NOMO-1 (cell line): ENCODE results near the gene NAXD.
"Not testable (repeated sequence)": the region's sequence is repeated elsewhere in the genome, so short reads cannot be mapped to it uniquely, and the experiment has no call there.

Experiments
- DNase-seq, 2 experiments: peaks; one replicate each; lab custom pipeline; 2025; ENCODE audit not compliant: unreplicated experiment in 2 of 2; lab: John Stamatoyannopoulos, UW

NAXD gene

DNA sequence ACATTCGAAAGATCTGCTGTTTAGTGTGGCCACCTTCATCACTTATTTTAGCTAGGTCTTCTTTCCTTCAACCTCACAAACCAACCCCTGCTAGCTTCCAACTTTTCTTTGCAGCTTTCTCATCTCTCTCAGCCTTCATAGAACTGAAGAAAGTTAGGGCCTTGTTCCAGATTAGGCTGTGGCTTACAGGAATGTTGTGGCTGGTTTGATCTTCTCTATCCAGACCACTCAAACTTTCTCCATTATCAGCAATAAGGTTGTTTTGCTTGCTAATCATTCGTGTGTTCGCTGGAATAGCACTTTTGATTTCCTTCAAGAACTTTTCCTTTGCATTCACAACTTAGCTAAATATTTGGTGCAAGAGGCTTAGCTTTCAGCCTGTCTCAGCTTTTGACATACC lies 45.9 kb downstream of the NAXD start:
- DNase-seq, result no peak

DNA sequence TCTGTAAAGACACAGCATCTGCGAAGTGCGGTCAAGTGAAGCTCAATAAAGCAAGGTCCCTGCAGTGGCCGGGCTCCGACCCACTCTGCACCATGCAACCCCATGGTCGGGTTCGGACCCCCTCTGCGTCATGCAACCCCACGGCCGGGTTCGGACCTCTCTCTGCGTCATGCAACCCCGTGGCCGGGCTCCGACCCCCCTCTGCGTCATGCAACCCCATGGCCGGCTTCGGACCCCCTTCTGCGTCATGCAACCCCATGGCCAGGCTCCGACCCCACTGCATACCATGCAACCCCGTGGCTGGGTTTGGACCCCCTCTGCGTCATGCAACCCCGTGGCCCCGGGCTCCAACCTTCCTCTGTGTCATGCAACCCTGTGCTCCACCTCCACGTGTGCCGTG lies 46.7 kb downstream of the NAXD start:
- no peak for DNase-seq

DNA sequence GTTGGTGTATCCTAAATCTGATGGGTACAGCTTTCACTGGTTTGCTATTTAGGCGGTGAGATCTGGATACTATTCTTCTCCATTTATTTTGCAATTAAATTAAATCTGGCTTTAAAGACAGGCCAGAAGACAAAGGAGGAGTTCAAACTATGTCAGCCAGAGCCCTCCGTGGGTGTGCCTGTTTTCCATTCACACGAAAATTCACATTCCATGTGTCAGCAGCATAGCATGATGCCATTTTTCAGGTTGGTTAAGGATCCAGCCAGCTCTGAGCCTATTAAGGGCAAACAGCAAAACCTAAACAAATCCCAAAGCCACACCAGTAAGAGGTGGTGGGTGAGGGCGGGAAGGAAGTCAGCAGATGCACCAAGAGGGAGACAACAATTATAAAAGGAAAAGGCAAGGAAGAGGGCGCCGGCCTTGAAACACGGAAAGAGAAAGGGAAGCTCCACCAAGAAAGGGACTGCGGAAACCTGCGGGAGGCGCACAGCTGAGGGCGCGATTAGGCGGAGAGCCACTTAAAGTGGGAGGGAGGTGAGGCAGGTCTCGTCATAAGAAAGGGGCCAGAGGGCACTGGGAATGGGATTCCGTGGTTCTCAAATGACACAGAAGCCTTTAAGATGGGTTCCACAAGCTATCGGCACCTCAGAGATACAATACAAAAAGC lies 47.6 kb downstream of the NAXD start:
- DNase-seq, result no peak

DNA sequence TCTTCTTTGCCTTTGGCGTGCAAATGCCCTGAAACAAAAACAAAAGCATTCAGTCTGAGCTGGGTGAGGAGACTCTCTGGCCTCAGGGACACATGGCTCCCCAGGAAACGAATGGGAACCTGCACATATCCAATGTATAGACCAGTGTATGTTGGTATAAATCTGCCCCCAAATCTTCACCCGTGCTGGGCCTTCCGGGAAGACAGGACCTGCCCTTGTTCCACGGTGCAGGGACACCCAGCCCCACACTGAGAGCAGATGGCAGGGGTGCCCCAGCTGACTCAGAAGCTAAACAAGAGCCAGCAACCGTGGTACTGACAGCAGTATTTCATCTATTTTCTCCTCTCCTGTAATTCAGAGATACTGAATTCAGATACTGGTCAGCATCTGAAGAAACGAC lies 48.1 kb downstream of the NAXD start:
- no peak for DNase-seq

DNA sequence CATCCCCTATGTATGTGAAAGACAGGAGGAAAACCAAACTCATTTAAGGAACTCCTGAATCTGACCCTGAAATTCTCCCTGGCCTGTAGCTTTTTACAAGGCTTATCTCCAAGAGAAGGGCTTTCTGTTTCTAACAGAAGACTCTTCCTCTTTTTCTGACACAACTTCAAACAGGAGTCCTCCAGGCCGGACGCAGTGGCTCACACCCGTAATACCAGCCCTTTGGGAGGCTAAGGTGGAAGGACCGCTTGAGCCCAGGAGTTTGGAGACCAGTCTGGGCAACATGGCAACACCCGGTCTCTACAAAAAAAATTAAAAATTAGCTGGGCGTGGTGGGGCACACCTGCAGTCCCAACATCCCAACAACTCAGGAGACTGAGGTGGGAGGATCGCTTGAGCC lies 48.7 kb downstream of the NAXD start:
- no peak for DNase-seq

DNA sequence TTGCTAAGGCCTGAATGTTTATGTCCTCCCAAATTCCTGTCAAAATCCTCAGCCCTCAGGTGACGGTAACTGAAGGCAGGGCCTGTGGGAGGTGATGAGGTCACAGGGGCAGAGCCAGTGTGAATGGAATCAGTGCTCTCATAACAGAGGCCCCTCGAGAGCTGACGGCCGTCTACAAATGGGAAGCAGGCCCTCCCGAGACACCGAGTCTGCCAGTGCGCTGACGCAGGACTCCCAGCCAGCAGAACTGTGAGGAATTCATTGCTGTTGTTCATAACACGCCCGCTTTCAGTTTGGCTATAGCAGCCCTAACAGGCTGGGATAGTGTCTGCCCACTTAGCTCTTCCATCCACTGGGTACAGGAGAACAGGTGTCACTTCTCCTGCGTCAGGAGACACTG lies 49.3 kb downstream of the NAXD start:
- no peak for DNase-seq

DNA sequence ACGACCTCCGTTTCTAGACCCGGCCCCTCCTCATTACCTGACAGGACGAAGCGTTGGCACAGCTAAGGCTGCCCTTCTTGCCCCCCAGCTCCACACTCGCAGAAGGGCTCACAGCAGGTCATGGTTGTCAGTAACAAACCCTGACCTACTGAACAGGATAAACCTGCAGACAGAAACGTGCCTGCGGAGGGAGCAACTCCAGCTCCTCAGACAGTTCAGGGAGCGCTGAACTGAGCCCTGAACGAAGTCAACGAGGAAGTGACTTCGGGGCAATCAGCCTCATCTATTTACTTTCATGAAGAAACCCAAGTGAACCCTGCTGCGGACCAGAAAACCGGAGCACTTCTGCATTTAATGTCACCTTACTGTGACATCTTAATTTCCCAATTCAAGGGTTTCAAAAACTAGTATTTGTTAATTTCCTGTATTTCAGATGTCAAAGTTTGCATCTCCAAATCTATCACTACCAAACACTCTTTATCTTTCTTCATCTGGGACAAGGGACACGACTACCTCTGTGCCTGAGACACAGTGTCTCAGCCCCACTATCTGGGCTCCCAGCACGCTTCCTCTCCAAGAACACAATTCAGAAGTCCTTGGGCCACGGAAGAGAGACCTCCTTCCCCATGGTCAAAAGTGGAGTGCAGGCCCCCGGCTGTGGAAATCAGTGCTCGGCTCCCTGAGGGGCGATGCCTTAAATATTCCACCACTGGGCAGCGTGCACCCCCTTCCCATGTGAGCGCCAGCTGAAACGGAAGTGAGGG lies 50.3 kb downstream of the NAXD start:
- DNase-seq, result peak; percentile 71 to 93

DNA sequence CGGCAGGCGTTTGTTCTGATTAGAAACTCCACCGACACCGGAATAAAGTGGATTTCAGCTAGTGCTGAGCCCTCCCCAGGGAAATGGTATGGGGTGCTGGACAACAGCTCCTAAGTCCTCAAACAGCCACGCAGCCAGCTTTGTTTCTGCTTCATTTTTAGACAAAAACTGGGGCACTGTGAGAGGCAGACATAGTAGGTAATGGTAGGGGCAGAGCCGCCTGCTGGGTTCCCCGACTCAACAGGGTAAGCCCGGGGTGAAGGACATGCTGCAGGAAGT lies 50.8 kb downstream of the NAXD start:
- no peak for DNase-seq

DNA sequence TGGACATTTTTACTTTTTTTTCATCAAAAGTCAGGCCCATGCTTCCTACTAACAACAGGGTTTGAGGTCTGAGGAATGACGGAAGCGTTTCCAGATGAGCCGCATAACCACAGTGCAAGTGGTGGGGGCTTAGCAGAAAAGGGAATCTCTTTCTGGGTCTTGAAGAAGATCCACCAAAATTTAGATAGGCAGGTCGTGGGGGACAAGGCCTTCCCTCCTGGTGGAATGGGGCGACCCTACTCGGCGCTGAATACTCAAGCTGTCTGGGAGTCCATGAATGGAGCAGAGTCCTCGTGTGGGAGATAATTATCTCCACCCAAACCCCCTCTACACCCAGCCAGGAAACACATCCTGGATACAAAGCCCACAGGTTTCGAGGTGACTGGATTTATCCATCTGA lies 53.7 kb downstream of the NAXD start:
- no peak for DNase-seq

DNA sequence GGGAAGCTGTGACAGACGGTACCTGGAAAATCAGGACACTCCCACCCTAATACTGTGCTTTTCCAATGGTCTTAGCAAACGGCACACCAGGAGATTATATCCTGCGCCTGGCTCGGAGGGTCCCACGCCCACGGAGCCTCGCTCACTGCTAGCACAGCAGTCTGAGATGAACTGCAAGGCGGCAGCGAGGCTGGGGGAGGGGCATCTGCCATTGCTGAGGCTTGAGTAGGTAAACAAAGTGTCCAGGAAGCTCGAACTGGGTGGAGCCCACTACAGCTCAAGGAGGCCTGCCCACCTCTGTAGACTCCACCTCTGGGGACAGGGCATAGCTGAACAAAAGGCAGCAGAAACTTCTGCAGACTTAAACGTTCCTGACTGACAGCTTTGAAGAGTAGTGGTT lies 54.5 kb downstream of the NAXD start:
- DNase-seq, result not testable (repeated sequence)

DNA sequence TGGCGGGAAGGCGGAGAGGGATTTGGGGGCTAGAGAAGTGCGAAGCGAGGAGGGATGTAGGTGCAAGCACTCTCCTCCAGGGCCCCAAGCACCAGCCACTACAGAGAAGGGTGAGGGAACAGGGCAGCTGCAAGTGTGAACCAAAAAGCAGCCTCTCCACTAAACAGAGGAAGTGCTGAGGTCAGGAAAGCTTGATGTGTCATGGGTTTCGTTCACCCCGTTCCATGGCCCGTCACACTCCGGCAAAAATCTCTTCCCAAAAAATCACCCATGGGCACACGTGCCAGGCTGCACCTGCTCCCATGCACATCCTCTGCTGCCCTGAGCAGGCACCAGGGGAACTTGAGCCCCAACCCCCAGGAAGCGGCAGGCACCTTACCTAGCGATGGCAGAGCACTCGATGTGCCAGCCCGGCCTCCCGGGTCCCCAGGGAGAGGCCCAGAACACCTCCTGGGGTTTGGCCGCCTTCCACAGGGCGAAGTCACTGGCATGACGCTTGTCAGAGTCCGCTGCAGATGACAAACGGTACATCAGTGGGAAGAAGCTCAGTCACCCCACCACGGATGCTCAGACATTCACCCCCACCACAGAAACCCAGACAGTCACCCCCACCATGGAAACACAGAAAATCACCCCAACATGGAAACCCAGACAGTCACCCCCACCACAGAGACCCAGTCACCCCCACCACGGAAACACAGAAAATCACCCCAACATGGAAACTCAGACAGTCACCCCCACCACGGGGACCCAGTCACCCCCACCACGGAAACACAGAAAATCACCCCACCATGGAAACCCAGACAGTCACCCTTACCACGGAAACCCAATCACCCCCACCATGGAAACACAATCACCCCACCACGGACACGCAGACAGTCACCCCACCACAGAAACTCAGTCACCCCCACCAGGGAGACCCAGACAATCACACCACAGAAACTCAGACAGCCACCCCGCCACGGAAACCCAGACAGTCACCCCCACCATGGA lies 61.5 kb downstream of the NAXD start:
- DNase-seq, result peak in 1 of 2 experiments; percentile 2

DNA sequence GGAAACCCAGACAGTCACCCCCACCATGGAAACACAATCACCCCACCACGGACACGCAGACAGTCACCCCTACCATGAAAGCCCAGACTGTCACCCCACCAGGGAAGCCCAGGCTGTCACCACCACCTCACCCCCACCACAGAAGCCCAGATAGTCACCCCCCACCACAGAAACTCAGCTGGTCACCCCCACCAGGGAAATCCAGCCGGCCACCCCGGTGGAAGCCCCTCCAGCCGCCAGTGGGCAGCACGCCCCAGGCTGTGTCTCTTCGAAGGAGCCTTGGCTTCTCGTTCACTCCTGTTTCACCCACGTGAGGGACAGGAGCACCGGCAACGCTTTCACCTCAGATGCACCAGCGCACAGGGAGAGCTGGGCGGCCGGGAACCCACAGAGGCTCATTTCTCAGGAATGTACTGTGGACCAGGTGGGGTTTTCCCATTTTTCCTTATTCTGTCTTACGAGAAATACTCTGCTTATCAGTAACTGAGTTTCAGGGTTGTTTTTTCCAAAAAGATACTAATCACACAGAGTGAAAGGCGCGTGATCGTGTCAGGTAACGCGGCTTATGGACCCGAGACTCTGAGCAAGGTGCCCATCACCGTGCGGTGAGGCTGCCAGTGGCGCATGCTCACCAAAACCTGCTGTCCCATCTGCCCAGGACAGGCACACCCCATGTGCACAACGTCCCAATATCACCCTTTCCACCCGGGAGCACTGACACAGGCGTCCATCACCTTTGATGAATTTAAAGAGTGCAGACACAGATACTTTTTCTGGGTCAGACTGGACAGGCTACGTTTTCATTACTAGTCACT lies 62.6 kb downstream of the NAXD start:
- no peak for DNase-seq

DNA sequence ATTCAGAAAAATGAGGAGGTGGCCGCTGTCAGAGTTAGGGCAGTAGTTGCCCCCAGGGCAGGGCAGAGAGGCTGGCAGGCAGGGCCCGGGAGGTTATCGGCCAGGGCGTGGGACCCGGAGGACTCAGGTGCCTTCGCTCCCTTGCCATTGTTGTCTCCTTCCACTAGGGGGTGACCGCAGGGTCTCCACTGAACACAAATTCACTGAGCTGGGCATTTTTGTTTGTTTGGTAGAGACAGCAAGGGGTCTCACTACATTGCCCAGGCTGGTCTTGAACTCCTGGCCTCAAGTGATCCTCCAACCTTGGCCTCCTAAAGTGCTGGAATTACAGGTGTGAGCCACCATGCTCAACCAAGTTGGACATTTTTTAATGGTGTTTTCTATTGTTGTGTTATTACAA lies 65.5 kb downstream of the NAXD start:
- DNase-seq, result no peak

DNA sequence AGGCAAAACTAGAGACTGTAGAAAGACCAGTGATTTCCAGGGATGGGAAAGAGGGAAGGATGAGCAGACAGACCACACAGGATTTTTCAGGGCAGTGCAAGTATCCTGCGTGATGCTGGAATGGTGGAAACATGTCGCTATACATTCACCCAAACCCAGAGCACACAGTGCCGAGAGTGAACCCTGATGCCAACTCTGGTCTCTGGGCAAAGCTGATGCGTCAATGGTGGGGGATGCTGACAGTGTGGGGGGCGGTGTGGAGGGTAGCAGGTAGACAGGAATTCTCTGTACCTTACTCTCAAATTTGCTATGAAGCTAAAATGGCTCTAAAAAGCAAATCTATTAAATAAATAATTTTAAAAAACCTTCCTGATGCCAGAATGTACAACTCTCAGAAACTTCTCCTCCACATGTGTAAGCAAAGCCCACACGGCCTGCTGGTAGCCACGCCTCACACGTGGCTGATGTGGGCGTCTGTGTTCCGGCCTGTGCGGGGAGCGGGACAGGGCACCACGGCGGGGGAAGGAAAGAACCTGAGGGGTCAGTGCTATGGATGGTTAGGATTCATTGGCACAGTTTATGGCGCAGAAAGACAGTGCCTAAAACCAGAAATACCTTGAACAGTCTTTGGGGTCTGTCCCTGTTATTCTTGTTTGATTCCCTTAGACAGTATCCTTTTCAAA lies 66.7 kb downstream of the NAXD start:
- DNase-seq, result no peak

DNA sequence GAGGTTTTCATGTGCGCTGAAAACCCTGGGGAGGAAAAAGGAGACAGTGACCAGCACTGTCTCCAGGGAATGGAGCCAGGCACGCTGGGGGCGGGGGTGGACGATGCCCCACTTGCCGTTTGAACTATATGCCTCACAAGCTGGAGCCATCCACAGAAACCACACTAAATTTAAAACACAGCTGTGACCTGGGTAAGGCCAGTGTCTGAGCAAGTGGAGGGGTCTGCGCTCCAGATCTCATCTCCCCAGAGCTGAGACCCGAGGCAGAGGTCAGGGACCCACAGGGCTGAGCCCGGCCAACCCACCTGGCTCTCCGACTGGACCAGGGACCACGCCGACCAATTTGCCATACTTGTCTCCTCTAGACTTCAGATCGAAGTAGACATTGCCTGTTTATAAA lies 67.4 kb downstream of the NAXD start:
- DNase-seq, result no peak

DNA sequence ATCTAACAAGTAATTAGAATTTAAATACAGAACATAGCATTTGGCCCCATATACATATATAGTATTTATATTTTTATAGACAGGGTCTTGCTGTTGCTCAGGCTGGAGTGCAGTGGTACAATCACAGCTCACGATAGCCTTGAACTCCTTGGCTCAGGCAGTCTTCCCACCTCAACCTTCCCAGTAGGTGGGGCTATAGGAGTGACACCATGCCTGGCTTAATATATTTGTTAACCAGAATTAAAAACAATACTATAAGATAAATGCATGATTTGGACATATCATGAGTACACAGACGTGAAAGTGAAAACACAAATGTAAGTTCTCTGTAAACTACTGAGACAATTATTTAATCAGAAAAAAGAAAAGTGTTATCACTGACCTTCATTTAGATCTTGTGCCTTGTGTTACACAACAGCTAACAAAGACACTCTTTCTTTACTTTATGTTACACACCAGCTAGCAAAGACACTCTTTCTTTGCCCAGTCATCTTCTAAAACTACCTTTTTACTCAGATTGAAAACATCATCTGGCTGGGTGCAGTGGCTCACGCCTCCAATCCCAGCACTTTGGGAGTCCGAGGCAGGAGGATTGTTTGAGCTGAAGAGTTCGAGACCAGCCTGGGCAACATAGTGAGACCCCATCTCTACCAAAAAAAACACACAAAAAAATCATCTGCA lies 68.0 kb downstream of the NAXD start:
- no peak for DNase-seq

DNA sequence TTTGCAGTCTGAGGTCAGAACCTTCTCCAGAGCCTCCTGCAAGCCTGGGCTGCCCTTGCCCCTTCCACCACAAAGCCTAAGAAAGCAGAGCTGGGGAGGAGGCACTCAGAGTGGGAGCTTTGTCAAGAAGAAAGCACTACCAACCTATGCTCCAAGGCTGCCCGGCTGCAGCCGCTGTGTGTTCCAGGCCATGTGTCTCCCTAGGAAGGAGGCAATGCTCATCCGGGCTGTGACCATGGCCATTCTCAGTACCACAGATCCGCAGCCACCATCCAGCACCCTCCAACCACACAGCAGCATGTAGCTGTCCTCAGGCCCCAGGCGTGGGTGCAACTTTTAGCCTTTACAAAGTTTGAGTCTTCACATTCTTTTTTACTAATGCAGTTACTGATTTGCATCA lies 68.6 kb downstream of the NAXD start:
- DNase-seq, result no peak

DNA sequence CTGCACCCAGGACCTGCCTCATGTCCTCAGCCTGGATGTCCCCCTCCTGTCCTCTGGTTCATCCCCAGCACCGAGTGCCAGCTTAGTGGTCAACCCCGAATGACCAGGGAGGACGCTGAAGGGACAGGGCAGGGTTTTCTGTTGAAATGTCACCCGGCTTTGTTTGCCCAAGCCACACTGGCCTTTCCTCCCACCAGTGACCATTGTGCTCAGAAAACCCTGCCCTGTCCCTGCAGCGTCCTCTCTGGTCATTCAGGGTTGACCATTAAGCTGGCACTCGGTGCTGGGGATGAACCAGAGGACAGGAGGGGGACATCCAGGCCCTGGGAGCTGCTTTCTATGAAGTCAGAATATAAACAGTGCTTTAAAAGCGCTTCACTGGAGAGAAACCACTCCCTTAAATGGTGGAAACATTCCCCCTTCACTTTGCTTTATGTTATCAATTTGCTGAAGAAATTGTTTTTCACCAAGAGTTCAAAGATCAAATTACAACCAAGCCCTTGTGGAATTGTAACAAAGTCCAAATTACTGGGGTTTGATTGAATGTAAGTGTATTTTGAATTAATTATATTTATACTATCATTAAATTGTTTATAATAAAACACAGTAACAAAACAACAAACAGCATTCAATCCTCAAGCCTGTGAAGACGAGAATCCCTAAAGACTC lies 69.2 kb downstream of the NAXD start:
- no peak for DNase-seq
